Measurements from ENCODE around the gene MPND.

The MPND gene

DNA sequence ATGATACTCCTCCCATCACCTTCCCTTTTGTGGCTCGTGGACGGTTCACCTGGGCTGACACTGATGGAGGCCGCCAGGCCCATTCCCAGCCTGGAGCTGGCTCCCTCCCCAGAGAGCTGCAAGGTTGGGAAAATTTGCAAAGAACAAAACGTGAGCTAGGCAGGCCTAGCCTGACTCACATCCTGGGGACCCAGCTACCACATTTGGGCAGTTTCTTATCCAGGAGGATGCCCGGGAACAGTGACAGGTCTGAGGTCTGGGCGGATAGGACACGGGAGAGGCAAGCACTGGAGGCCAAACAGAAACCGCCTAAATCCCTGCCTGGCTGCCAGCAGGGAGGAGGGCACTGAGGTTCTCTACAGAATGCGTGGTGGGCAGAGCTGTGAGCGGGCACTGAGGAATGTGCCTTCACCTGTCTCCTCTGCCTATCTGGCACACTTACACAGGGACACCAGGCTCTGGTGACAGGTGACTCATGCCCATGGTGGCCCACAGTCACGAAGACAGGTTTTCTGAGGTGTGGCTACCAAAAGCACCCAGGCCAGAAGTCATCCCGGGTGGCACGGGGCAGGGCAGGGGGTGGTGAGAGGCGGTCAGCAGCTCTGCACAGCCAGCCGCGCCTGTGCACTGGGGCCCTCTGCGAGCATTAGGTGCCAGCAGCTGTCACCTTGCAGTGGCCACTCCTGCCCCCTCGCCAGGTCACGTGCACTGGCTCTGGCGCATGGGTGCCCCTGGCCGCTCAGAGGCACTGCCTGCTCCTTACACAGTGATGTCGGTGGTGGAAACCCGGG is 33.8 kb downstream of the MPND start:
- DNase-seq (ENCODE audit: low spot score) (no peak), FAIRE-seq (no peak)

GRCh38 chr19:4378886-4379285 is 35.5 kb downstream of the MPND start:
- FAIRE-seq, result no peak
- no peak for DNase-seq (ENCODE audit: low spot score)

DNA sequence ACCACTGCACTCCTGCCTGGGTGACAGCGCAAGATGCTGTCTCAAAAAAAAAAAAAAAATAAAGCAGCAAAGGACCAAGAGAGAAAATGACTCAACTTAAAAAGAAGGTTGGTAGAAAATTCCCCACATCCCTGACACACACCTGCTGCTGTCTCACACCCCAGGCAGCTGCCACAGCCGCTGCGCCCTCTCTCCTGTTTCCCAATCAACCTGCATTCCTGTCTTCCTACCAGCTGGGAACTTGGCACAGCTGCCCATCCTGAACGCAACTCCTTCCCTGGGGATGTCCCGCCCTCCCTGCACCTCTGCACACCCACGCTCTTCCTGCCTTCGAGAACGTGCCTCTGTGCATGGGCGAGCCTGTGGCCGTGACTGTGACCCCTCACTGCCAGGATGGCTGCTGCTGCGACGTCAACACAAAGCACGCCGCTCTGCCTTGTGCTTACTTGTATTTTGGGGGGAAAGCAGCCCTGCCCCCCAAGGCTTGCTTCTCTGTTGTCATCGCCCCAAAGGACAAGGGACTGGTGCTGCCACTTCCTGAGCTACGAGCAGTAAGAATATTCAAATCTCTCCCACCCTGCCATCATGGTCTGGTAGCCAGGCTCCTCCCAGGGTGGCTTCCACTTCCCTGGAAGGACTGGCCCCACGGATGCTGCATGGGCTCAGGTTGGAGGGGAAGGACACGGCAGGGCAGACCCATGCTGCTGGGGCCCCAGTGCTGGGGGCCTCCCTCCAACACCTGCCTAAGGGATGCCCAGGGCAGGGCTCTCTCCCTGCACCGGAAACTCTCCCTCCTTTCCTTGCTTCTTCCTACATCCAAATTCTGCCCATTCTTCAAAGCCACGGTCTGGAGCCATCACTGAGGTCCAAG is 36.3 kb downstream of the MPND start:
- FAIRE-seq, result peak; percentile 74
- peak; percentile 85 for DNase-seq (ENCODE audit: low spot score)

DNA sequence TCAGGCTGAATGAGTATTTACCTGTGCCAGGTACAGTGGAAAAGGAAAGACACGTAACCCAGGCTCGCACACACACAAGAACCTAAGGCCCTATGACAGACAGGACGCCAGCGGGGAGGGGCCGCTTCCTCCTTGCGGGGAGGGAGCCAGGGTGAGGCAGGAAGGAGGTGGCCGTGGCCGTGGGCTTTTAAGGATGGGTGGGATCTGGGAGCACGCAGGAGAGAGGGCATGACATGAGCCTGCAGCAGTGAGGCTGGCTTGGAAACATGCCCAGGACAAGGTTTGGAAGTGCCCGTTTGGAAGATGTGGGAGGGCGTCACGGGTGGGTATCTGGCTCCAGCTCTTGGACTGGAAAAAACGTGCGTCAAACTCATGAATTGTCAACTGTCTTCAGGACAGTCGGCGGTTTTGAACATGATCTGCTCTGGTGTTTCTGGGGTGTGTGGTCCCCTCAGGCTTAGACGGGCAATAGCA is 36.9 kb downstream of the MPND start:
- FAIRE-seq, result no peak
- DNase-seq (ENCODE audit: low spot score), result no peak

DNA sequence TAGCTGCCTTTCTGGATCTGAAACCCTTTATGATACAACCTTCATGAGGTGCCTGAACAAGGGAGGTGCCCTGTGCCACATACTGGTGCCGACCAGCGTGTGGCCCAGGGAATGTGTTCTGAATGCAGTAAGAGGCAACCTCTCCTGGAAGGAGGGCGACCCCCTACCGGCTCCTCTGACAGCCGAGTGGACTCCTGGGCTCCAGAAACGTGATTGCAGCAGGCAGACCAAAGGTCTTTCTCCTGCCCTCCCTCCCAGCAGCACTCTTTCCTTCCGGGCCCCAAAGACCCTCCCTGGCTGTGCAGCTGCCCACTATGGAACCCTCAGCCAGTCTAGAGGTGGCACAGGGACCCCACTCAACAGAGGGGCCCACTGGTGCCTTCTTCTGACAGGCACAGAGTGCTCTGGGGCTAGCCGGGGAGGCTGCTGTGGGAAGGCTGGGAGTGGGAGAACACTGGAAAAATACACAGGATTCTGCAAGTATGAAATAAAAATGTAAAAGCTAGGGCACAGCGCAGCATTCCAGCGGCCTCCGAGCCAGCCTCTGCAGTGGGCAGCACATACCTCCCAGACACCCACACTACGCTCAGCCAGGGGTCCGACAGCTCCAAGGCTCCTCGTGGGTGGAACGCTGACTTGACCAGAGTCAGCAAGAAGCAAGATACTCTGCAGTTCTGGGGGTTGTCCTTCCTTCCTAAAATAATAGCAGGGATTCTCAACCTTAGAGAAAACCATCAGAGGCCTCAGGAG is 42.1 kb downstream of the MPND start:
- DNase-seq (ENCODE audit: low spot score) (no peak), FAIRE-seq (no peak)

- DNase-seq (ENCODE audit: low spot score) (no peak), FAIRE-seq (no peak)
Observed at GRCh38 chr19:4386041-4386782, 42.9 kb downstream of the MPND start.

- no peak for FAIRE-seq
Observed at GRCh38 chr19:4388337-4389063, 45.1 kb downstream of the MPND start.

GRCh38 chr19:4389064-4389375 is 45.7 kb downstream of the MPND start:
- no peak for DNase-seq (ENCODE audit: low spot score)
- FAIRE-seq, result no peak

More at GRCh38 chr19:4388337-4389063, 45.1 kb downstream of the MPND start:
- no peak for DNase-seq (ENCODE audit: low spot score)

DNA sequence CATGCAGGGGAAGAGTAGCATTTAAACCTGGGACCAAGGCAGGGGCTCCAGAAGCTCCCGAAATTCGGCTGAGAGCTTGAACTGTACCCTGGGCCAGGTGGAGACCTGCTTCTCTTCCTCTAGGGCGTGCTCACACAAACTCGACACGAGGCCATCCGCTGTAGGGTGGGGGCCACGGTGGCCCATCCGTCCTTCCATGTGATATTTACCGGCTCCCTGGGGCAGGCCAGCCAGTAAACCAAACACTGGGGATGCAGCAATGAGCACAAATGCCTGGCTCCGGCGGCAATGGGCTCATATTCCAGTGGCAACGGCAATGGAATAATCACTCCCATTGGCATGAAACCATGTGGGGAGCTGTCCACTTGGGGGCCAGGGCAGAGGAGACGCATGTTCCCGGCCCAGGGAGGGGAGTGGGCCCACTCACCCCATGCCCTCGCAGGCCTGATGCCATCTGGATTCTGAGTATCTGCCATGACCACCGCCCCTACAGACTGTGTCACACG is 46.2 kb downstream of the MPND start:
- FAIRE-seq (no peak), DNase-seq (ENCODE audit: low spot score) (no peak)

DNA sequence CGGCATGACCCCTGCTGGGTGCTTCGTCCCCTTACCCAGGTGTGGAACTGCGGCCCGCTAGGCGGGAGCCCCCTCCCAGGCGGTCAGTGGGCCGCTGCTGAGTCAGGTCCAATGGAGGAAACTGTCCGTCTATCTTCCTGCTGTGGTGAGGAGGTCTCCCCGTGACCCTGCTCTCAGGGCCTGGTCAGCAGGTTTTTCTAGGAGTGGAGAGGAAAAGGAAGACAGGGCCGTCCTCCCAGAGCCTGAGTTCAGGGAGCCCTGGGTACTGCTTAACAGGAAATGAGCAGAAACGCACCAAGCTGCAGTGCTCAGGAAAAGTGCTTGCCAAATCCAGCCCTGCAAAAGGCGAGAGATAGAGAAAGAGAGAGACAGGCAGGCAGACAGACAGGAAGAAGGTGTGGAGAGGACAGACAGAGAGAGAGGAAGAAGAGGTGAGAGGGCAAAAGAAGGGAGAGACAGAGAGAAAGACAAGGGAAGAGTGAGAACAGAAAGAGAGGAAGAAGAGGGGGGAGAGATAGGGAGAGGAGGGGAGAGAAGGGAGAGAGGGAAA is 46.7 kb downstream of the MPND start:
- no peak for FAIRE-seq

GRCh38 chr19:4390567-4391305 is 47.4 kb downstream of the MPND start:
- DNase-seq (ENCODE audit: low spot score) (no peak), FAIRE-seq (no peak)

More for the DNA sequence above, 46.7 kb downstream of the MPND start:
- DNase-seq (ENCODE audit: low spot score), result no peak

DNA sequence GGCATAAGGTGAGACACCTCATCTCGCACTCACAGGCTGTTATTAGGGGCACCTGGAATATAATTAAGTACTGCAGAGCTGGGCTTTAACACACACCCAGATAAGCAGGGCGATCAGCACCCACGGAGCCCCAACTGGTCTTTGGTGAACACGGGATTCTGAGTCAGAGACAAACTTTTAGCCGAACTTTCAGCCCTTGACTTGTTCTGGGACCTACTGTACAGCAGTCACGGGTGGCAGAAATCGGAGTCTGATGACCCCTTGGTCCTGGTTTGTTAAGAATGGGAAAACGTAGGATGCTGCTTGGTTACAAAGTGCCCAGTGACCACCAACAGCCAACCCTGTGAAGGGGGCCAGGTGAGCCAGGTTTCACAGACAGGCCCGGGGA is 47.9 kb downstream of the MPND start:
- DNase-seq (ENCODE audit: low spot score), result no peak
- no peak for FAIRE-seq

- FAIRE-seq (no peak), DNase-seq (ENCODE audit: low spot score) (no peak)
Observed at GRCh38 chr19:4391701-4392483, 48.5 kb downstream of the MPND start.

- FAIRE-seq (no peak), DNase-seq (ENCODE audit: low spot score) (no peak)
Observed at GRCh38 chr19:4393947-4394590, 50.7 kb downstream of the MPND start.

DNA sequence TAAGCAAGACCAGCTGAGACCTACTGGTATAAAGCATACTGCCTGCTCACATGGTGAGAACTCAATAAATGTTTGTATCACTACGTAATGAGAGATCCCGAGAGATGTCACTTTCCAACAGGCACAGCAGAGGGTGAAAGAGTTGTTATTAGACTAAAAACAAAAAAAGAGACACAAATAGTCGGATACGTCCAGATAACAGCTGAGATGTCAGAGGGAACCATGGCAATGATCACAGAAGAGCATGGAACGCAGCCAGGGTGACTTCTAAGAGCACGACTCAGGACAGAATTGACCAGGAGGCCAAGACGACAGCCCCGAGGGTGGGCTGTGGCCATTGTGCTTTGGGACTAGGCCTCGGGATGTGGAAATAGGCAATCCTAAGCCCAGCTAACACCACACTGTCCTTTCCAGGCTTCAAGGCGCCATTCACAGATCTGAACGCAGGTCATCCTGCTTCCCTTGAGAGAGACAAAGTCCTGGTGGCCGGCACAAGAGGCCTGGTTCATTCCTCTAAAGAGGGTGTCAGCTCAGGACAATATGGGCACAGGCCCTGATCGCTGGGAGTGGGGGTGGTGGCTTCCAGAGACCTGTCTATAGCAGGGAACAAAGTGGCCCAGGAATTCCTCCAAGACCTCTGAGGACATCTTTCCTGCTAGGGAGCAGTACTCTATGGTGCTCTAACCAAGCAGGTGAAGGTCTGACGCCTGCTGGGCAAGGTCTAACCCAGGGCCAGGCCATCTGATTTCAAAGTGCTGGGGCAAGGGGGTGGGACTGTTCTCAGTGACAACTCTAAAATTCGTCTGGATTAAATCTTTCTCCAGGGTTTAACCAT is 53.8 kb downstream of the MPND start:
- FAIRE-seq (no peak), DNase-seq (ENCODE audit: low spot score) (no peak)

DNA sequence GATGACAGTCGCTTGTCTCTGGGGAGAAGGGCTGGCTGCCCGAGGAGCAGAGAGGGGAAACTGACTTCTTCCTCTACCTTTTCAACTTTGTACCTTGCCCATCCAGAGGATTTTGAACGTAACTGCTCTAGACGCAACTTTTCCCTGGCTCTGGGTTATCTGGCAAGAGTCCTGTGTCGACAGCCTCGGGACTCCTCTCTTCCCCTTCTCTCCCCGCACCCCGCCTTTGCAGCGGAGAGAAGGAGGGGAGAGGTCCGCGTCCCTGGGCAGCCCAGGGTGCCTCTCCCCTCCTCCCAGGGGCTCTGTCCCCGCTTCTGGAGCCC is 56.4 kb downstream of the MPND start:
- DNase-seq (ENCODE audit: low spot score) (no peak), FAIRE-seq (no peak)
